Measurements from ENCODE around the gene NSL1.

The NSL1 gene

DNA sequence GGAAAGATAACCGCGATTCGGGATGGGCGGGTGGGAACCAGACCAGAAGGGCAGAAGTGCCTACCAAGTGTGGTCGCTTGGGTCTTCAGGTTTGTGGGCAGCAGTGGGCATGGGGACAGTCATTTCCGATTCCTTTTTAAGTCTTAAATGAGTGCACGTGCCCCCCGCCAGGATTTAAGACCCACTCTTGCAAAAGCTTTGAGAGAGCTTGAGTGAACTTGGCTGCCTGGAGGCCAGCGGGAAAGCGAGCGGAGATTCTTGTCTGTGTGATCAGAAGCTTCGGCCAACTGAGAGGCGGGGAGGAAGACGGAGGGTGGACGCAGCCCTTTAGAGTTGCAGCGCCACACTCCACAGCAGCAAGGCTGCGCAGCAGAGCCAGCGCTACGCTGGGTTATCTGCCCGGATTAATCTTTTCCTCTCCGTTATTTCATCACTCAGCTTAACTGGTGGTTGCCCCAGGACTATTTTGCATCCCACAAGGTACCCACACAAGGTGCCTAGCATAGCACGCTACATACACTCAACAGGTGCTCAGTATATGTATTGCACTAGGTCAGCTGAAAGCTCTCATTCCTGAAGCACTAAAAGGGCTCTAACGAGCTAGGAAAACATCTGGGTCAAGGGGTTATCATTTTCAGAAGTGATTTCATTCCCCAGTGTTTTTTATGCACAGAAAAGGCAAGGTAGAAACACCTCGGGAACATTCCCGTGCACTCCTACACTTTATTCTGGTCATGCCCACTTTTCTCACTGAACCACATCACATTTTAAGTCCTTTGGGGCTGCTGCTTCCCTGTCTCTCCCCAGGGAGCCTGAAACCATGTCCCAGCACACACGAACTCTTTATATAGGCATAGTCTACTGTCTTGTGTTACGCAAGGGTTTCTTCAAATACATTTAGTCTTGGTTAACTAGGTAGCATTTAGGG, 90.4 kb downstream of the NSL1 start:
- peak; percentile 31 for DNase-seq

DNA sequence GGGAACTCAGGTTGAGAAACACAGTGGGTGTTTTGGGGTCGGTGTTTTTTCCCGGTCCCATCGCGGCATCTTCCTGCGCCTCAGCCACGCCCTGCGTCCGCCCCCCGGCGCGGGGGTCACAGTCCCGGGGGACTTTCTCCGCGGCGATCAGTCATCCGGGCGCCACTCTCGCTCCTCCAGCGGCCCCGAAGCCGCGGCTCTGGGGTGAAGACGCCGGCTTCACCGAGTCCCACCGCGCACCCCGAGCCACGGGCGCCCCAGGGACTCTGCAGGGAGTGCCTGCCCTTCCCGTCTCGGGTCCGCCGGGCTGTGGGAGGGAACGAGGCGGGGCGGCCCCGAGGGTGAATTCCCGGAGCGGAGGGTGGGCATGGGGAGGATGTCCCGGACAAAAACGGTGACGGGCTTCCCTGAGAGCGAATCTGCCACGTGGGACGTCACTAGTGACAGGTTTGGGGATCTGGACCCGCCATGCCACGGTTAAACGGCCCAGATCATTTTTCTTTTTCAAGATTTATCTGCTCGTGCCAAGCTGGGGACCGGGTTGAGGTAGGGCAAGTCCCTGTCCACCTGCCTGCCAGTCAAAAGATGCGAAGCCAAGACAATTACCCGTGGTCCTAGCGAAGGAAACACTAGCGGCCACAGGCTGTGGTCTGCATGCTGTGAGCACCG, 91.2 kb downstream of the NSL1 start:
- DNase-seq = no peak

DNA sequence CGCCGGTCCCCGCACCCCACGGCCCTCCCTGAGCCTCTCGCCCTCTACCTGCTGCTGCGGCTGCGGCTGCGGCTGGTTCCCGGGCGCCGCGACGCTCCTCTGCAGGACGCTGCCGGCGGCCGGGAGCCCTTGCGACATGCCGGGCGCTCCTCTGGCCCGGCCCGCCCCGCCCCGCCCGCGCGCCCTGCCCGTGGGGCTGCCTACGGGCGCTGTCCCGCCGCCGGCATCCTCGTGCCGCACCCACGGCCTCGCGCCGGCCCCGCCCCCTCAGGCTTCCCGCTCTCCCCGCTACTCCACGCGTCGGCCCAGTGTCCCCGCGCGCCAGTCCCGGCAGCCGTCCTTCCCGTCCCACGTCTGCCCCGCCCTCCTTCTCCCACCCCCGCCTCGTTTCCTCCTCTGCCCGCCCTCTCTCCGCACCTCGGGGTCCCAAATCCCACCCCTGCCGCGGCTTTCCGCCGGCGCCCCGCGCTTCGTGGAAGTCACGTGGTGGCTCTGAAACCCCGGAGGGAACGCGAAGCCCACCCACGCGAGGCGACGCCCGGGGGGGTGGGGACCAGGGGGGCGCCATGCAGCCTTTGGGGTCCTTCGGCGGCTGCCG, 91.9 kb downstream of the NSL1 start, which contains the start of gene BATF3:
Gene BATF3, minus strand, starts transcription at position 216 of the 598 bp plus-strand sequence. Its CDS starts 78 bp downstream, at position 138.
- peak; percentile 2 for DNase-seq

DNA sequence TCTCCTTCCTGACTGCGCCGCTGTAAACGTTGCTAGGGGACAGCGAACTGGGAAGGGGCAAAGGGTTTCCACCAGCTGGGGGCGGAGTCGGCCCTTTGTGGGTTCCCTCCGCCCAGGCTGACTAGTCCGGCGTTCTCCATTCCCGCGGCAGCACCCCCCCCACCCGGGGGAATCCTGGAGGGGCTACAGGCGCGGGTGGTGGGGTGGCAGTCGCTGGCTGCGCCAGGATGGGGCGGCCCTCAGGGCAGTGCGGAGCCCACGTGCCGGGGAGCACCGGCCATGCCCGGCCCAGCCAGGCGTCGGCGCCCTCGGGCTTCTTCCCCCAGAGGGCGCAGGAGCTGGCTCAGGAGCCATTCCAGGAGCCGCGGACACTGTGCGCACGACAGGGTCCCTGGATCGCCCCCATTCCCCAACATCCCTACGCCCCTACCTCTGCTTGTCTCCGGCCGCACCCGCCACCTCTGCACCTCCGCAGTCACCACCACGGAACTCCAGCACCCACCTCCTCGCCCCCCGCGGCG, 92.4 kb downstream of the NSL1 start:
- DNase-seq = peak; percentile 2

DNA sequence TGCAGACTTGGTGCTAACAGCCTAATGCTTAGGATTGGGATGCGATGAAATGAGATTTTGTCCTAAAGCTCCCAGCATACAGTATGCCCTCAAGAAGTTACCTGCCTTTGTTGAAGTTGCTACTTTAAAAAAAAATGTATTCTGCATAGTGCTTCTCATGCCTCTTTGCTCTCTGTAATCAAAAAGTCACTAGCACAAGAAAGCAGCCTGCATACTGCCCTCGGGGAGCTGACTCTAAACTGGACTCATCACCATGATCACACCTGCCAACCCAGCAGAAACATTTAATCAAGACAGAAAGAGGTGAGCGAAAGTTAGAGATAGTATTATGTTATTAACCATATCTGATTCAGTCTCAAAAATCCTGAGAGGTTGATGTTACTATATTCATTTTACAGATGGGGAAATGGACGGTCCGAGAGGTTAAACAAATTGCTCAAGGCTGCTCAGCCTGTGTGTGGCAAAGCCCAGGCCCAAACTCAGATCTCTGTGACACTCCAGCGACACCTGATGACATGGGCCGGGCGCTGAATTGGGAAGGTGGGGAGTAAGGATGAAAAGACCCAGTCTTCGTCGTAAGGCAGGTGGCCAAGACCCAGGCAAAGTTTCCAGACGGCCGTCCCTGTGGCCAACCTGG, 93.0 kb downstream of the NSL1 start:
- DNase-seq = no peak

DNA sequence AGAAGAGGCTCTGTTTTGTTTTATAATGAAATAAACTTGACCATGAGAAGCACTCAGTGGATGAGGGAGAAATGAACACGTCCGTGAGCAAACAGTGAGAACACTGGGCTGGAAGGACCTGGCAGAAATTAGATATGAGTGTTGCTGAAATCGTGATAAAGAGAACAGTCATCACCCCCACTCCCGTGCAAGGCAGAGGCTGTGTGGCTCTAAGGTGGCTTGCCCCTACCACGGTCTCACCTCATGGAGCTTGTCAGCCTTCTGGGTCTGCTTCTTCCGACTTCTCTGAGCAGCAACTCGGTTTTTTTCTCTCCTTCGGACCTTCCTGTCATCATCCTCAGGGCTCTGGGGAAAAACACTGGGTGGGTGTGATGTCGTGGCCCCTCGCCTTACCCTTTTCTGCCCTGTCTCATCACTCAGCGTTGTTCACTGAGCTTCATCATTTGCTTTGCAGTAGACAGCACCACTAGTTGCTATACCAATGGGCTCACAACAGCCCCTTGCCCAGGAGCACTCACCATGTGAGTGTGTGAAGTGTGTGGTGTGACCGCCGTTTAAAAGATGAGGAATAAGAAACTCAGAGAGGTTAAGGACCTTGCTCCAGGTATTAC, 94.8 kb downstream of the NSL1 start:
- DNase-seq = no peak

DNA sequence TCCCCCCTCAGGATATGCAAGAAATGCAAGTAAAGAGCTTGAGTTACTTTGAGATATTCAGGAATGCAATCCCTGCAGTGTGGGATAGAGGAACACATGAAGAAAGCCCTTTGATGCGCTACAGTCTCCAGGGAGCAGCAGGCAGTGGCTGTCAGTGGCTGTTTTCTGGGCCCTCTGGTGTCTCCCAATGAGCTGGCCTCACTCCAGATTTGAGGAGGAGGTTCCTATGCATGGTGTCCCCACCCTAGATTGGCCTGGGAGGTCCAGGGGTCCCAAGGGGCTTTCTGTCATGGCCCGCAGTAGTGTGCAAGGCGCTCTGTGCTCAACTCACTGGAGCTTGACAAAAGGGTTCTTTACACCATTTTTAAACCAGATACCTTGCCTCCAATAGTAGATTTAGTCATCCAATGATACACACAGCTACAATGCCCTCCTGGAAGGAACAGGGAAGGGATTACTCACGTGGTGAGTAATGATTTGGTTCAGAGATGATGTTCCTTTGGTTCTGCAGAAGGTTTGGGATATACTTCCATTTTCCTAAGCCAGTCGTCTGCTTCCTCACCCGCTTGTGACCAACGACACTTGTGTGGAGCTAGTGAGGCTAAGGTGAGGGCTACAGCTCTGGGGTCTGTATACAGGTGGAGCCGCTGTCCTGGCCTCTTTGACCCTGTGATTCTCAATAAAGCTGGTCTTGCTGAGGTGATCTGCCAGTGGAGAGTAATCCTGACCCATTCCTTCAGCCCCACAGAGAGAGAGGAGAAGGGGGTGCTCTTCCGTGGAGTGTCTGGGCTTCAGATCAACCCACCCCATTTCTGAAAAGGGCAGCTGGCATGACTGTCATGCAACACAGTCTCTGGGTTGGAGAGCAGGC, 98.6 kb downstream of the NSL1 start:
- DNase-seq = no peak

DNA sequence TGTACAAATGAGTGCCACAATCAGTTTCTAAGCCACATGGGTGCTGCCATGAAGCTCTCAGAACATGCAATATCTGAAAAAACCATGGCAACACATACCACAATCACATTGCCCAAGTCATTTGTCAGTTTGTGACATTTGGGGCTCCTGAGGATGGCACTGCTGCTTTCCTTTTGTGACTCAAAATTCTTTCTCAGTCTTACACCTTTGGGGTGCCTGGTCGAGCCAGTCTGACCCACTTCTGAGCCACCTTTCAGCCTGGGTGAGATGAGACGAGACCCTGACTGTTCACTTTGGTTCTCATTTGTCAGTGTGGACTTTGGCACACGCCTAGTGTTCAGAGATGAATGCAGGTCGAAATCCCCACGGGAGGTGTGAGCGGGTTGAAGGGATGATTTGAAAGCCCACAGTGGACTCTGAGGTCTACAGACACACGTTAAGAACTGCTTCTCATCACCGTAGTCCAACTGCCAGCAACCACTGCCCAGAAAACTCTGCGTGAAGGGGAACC, 100.0 kb downstream of the NSL1 start:
- no peak for DNase-seq

DNA sequence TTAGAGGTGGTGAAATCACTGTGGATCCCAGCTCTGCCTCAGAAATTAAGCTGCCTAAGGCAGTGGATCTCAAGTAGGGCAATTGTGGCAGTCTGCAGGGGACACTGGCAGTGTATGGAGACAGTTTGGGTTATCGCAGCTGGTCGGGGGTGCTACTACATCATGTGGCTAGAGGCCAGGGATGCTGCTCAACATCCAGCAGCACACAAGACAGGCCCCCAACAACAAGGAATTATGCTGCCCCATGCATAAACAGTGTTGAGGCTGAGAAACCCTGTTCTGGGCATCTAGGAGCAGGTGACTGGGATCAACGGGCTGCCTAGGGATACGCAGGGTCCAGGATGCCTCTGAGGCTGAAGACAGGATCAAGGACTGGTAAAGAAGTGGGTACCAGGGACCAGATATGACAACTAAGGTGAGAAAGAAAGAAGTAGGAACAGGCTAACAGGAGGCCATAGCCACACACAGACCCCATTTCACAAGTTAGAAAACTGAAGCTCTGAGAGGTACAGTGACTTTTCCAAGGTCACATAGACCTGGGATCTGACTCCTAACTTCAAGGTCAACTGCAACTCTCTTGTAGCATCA, 100.7 kb downstream of the NSL1 start:
- no peak for DNase-seq

DNA sequence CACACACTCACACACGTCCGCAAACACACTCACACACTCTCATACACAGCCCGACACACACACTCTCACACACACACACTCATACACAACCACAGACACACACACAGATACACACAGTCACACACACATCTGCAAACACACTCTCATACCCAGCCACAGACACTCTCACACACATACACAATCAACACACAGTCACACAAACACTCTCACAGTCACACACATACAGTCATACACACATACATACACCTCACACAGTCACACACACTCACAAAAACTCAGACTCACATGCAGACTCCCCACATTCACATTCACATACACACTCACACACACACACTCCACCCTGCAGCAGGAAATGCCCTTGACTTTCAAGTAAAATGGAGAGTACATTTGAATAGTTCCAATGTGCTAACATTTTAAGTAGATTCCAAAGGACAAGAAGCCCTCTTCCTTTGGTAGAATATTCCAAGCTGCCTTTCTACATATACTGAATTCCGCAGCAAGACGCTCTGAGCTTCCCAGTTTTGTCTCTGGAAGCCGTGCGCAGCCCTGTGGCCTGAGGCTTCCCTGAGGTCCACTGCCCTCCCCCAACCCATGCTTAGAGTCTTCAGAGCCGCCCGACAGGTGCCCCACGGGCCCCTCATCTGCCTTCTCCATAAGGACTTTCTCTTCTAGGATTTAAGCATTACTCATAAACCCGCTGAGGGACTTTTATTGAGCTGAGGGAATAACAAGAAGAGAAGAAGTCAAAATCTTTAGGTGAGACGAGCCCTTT, 101.6 kb downstream of the NSL1 start:
- DNase-seq = no peak

DNA sequence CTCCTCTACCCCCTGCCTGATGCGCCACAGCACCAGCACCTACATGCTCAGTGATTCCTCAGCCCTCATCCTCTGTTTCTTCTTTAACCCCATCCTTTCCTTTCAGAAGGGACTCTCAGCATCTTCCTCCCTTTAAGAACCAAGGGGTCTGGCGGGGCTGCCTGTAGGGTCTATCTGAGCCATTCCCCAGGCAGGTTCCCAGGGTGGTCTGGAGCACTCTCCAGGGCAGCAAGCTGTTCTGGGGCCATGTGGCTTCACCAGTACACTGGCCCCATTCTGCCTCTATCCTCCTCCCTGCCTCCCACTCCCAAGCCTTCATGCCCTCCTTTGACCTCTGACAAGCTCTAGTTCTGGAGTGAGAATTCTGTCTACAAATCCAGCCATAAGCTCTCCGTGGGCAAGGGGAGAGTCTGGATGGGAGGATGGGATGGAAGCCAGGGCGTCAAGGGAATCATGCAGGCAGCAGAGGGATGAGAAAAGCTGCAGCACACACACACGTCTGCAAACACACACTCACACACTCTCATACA, 102.3 kb downstream of the NSL1 start:
- no peak for DNase-seq

DNA sequence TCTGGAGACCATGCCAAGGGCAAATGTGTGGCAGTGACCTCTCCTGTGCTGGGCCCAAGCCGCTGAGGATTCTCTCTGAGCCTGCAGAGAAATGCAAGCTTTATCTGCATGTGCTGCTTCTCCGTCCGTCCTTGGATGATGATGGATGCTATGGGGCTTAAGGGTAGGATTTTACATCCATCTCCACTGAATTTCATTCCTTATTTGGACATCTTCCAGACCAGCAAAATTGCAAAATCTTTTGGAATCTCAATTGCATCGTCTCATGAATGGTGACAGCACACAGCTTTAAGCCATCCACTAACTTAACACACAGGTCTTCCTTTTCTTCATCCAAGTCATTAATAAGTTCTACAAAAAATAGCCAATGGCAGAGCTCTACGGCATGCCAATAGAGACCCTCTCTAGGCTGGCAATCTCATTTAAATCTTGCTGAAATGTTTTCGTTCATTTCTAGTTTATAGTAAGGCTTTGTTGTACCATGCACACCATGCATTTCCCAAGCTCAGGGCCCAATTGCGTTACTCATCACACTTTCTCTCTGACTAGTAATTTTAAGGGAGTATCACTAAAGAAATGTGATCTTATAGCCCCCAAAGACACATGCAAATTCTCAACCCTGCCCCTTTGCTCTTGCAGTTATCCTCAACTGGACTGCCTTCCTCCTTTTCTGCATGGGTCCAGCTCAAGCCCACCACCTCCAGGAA, 103.1 kb downstream of the NSL1 start:
- DNase-seq = no peak

DNA sequence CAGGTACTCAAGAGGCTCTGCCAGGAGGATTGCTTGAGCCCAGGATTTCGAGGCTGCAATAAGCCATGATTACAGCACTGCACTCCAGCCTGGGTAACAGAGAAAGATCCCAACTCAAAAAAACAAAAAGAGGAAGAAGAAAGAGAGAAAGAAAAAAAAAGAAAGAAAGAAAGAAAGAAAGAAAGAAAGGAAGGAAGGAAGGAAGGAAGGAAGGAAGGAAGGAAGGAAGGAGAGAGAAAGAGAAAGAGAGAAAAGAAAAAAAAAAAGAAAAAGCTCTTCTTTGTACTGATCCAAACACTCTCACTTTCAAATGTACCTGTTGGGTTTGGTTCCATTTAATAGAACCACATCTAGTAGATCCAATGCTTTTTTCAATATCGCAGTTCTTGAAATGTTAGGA, 103.8 kb downstream of the NSL1 start:
- no peak for DNase-seq

DNA sequence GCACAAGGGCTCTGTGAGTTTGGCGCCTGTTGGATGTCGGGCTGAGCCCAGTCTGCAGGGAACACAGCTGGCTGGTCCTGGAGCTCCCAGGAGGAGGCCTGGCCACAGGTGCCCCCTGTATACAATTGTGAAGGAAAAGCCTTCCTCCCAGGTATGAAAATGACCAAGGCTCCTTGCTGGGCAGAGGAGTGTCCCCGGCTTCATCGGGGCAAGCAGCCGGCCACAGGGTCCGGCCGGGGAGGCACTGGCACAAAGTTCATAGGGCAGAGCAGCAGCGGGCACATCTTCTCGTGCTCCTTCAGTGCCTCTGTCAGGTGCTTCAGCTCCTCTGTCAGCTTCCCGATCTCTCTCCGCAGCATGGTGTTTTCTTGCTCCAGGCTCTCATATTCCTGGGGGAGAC, 105.0 kb downstream of the NSL1 start:
- DNase-seq = no peak

DNA sequence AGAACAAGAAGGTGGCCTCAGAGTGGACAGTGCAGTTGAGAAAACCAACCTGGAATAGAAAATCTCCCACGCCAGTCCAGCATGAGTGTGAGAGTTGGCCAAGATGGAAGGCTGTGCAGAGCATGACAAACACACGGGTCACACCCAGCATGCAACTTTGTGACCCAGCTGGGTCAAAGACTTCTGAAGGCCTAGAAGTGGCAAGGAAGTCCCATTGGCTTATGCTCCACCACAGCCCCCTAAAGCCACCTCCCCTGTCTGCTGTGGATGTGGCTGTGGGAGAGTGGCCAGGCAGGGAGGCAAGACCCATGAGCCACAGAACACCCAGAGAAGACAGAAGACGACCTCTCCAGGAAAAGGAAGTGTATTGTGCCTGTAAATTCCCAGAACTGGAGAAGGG, 105.5 kb downstream of the NSL1 start:
- no peak for DNase-seq

DNA sequence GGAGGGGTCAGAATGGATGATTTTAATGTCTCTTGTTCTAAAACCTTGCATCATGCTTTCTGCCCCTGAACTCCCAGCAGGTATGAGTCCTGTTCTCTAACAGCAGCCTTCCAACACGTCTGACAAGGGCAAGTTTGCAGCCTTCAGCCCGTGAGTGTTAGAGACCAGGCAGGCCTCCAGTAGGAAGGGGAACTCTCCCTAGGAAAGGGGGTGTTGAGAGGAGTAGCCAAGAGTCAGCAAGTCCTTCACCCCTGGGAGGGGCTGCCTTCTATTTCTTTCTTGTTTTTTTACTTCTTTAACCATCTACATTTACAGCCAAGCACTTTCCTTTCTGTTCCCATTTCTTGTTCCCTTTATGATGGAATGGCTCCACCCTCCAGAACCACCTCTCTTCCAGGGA, 106.1 kb downstream of the NSL1 start:
- DNase-seq = no peak

DNA sequence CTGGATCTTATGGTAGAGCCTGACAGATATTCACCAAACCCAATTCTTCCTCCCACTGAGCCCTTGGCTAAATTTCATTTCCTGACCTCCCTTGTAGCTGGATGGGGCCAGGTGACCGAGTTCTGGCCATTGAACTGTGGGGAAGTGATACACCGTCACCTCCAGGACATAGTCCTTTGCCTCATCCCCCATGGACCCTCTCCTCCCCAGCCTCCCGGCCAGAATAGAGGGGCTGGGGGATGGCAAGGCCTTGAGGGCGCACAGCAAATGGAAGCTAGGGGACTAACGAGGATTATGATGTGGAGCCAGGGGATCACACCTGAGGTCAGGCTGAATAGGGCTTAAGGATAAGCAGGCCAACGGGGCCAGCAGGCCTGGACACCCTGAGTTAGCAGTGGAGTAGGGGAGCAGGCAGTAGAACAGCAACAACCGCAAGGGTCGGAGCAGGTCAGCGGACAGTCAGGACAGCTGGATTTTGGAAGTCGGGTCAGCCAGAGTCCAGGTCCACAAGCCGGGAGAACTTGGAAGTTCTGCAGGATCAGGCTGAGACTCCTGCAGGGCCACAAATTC, 107.0 kb downstream of the NSL1 start:
- DNase-seq = no peak

DNA sequence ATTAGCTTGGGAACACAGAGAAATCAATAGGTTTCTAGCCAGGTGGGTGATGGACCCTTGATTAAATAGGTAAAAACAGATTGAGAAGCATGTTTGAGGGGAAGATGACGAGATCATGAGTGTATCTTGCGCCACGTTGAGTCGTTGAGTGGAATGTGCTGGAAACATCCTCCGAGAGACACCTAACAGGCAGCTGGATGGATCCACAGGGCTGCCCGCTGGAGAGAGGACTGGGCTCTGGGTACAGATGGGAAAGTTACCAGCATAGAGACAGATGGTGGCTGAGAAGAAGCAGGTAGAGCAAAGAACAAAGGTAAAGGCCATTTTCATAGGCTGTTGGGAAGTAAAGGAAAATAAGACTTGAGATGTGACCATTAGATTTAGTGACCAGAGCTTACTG, 107.5 kb downstream of the NSL1 start:
- no peak for DNase-seq

DNA sequence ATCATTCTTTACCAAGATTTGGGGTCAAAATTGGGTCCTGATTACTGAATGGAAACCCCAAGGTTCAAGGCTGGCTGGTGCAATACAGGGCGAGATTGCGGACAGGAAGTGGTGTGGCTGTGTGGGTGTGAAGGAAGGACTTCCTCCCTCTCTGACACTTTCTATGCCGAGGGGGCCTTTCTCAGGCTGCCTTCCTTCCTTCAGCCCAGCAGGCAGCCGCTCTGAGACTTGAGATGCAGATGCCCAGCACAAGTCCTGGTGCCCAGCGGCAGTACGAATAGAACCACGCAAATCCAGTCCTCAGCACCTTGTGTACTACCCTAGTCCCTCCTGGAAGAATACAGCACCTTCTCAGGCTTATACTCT, 108.2 kb downstream of the NSL1 start:
- DNase-seq = no peak
